Measurements from ENCODE around the gene RNF112. TPM values are rescaled to one million over a fixed set of nuclear protein-coding genes. Genes with fewer than 3 reads are reported as not detected.
A peak's percentile ranks its signal among the peaks of the same experiment; 100 is the strongest.

Gene RNF112
- total and polyA plus RNA-seq, 2 of the 13 experiments (the other 11 are each of a cell fraction or from before 2014, with no cell fraction given) = 0.05 TPM; not detected in 1

GRCh38 chr17:19377602-19378415, 33.2 kb upstream of the RNF112 start (continued):
- TF ChIP-seq NFE2L1 (CRISPR knock-in tag; IDR thresholded peaks at IDR 0.05; ENCODE audit: borderline replicate concordance) = no peak

- Histone ChIP-seq H3K4me3 (replicated peaks in 1 of 3; ENCODE audit: insufficient read depth in 1 of 3, low read depth in 2 of 3, low read length in 3 of 3) (peak within 1 kb of the TSS; percentile 82 to 96 (median 87)), H3K27ac (ENCODE audit: extremely low read length, insufficient read depth, low read length) (peak within 1 kb of the TSS; percentile 93), H3K36me3 (replicated peaks in 1 of 2; ENCODE audit: control insufficient read depth in 1 of 2, insufficient read depth in 2 of 2, low read length in 2 of 2) (peaks cover 11 to 32% of the 10 kb centered on the region in 2 experiments), H3K9me3 (ENCODE audit: low read length) (no peaks in the 10 kb centered on the region), H2AFZ (ENCODE audit: low read length) (peak within 1 kb of the TSS; percentile 48), H3K9ac (ENCODE audit: insufficient read depth, low read depth, low read length) (peak within 1 kb of the TSS; percentile 84), H3K27me3 (ENCODE audit: control insufficient read depth in 1 of 2, insufficient read depth in 2 of 2, low read length in 2 of 2) (peaks cover 0 to 2% of the 10 kb centered on the region in 2 experiments; a peak in 1 of 5 replicates), H4K20me1 (ENCODE audit: insufficient read depth, low read length) (no peaks in the 10 kb centered on the region), H3K4me2 (ENCODE audit: low read depth, low read length) (peak within 1 kb of the TSS; percentile 90), H3K79me2 (ENCODE audit: insufficient read depth, low read length) (peaks cover 12% of the 10 kb centered on the region), H3K4me1 (ENCODE audit: insufficient read depth, low read length) (peaks cover 33% of the 10 kb centered on the region)
- ATAC-seq (peak; percentile 18), FAIRE-seq (no peak), DNase-seq (ENCODE audit: low spot score) (no peak)
- in situ Hi-C loops (cut with HindIII; ENCODE audit: extremely low pct_ligation_motif_present, low pct_unique_long_range_greater_than_20kb) = no loop called here
- 40% methylated on average over 1 of the region's 69 CpGs for WGBS (ENCODE audit: low lambda C conversion rate)
- CTCF ChIA-PET (ENCODE audit: low intra/inter-chr PET ratio, low total read pairs) = no interaction called here
- POLR2A ChIA-PET = interaction anchor here (0.9 to 3.1 kb wide), 16 partner anchors 9 to 274 kb away, joined by 3 to 51 read pairs (median 6); partner anchors contain the start of genes ALDH3A2, B9D1 and MFAP4
- no TSS peak for BruUV-seq (replicated peaks)
- intact Hi-C loops (cut with micrococcal nuclease; ENCODE audit: unreplicated experiment) = loop anchor here (1.0 kb wide), 1 partner anchor 13 kb away; no protein-coding TSS in a partner anchor
- TF ChIP-seq ZFP82 (CRISPR knock-in tag; IDR thresholded peaks at IDR 0.05; ENCODE audit: borderline replicate concordance) (no peak), RFX5 (IDR thresholded peaks at IDR 0.05; ENCODE audit: low read depth, low read length) (0 out of 2 replicates have a peak, but pooled peaks have one; percentile 9), ZFP91 (CRISPR knock-in tag; IDR thresholded peaks at IDR 0.05; ENCODE audit: borderline replicate concordance) (0 out of 2 replicates have a peak, but pooled peaks have one; percentile 14), SOX13 (IDR thresholded peaks at IDR 0.05) (no peak), SOX13 (CRISPR knock-in tag; conservative IDR thresholded peaks at IDR 0.05 in 1 of 2, IDR thresholded peaks at IDR 0.05 in 1 of 2) (no peak), ZBTB1 (CRISPR knock-in tag; IDR thresholded peaks at IDR 0.05; ENCODE audit: borderline replicate concordance) (no peak), KLF15 (CRISPR knock-in tag; IDR thresholded peaks at IDR 0.05; ENCODE audit: borderline replicate concordance) (no peak), TEAD2 (CRISPR knock-in tag; IDR thresholded peaks at IDR 0.05) (no peak), TRIM22 (IDR thresholded peaks at IDR 0.05) (no peak), MTA1 (CRISPR knock-in tag; IDR thresholded peaks at IDR 0.05; ENCODE audit: borderline replicate concordance) (no peak), PAX8 (CRISPR knock-in tag; IDR thresholded peaks at IDR 0.05; ENCODE audit: borderline replicate concordance) (no peak), PHF8 (CRISPR knock-in tag; IDR thresholded peaks at IDR 0.05) (0 out of 2 replicates have a peak, but pooled peaks have one; percentile 22), SIX4 (CRISPR knock-in tag; IDR thresholded peaks at IDR 0.05) (no peak), SSRP1 (CRISPR knock-in tag; IDR thresholded peaks at IDR 0.05) (no peak), ZBTB25 (CRISPR knock-in tag; IDR thresholded peaks at IDR 0.05) (no peak)
Observed at GRCh38 chr17:19378416-19379360, 32.3 kb upstream of the RNF112 start, which contains the start of gene MAPK7. Gene MAPK7 (plus strand): TSS chr17:19378498. CDS start chr17:19378901, 403 bp downstream.

Data from HepG2 (cell line).